Chondrocyte (in vitro differentiated cells): ENCODE results near the gene ARPC1A. TPM values are rescaled to one million over a fixed set of nuclear protein-coding genes. Genes with fewer than 3 reads are reported as not detected.

Experiments used
- DNase-seq: peaks from one replicate; pipeline ENCODE4 v3.0.0; 2021; ENCODE audit warnings: mixed read lengths, low spot score
- H3K27ac Mint-ChIP-seq: one replicate; pipeline ENCODE4 v1.8.0; 2021; ENCODE audit warnings: mild to moderate bottlenecking, moderate library complexity, mixed read lengths; ENCODE audit not compliant: unreplicated experiment
- H3K27me3 Mint-ChIP-seq: 2 replicates; pipeline ENCODE4 v1.8.0; 2021; ENCODE audit warnings: low read depth, mixed read lengths
- H3K36me3 Mint-ChIP-seq: 2 replicates; pipeline ENCODE4 v1.8.0; 2021; ENCODE audit warnings: low read depth, mixed read lengths
- H3K4me1 Mint-ChIP-seq: 2 replicates; pipeline ENCODE4 v1.8.0; 2021; ENCODE audit warnings: low read depth, mild to moderate bottlenecking, mixed read lengths
- H3K4me3 Mint-ChIP-seq: one replicate; pipeline ENCODE4 v1.8.0; 2021; ENCODE audit warnings: mild to moderate bottlenecking, moderate library complexity, mixed read lengths; ENCODE audit not compliant: unreplicated experiment
- H3K9me3 Mint-ChIP-seq: 2 replicates; pipeline ENCODE4 v1.8.0; 2021; ENCODE audit warnings: low read depth, mixed read lengths
- CTCF ChIP-seq: fragments of 200-600 bp; sonication (generic); IDR thresholded peaks from 2 replicates; pipeline ENCODE4 v1.5.0; 2021; ENCODE audit warnings: antibody characterized with exemption, mild to moderate bottlenecking, moderate library complexity
- total RNA-seq: library from RNA; stranded (reverse); gene quantifications from 3 replicates; pipeline ENCODE4 v1.2.1, GENCODE V29; 2021

Gene ARPC1A
- total RNA-seq, 1 donor from 2014 or later: 104 TPM

GRCh38 chr7:99372275-99373090 lies 46.8 kb downstream of the ARPC1A start:
- Mint-ChIP-seq H3K9me3 (no peaks in the 10 kb centered on the region), H3K27ac (peak overlapping the region; percentile 87), H3K27me3 (no peaks in the 10 kb centered on the region), H3K4me3 (peak overlapping the region; percentile 43), H3K4me1 (peaks cover 36% of the 10 kb centered on the region), H3K36me3 (no peaks in the 10 kb centered on the region)
- no peak for DNase-seq
- no peak for TF ChIP-seq CTCF

DNA sequence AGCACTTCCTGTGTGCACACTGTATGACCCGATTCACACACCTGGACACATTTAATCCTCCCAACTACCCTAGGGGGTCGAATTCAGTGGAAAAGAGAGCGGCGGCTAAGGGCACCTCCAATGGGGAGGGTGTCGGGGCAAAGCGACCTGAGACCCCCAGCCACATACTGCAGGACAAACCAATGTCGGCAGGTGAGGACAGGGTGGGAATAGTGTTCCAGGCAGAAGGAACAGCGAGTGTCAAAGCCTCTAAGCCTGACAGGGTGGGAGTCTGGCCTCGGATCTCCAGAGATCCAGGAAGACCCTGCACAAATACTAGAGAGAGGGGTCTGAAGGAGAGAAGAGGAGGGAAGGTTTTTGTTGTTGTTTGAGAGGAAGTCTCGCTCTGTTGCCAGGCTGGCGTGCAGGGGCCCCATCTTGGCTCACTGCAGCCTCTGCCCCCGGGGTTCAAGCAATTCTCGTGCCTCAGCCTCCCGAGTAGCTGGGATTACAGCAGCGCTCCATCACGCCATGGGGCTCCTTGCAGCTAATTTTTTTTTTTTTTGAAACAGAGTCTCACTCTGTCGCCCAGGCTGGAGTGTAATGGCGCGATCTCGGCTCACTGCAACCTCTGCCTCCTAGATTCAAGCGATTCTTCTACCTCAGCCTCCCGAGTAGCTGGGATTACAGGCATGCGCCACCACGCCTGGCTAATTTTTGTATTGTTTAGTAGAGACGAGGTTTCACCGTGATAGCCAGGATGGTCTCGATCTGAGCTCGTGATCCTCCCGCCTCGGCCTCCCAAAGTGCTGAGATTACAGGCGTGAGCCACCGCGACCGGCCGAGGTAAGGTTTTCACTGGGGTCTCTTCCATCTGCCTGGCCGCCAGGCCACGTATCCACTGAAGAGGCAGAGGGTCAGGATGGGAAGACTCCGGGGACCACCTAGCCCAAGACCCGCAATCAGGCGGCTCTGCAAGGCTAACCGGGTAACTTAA lies 47.7 kb downstream of the ARPC1A start:
- DNase-seq: no peak
- no peaks in the 10 kb centered on the region for H3K9me3 Mint-ChIP-seq
- H3K27ac Mint-ChIP-seq: peak overlapping the region; percentile 49
- TF ChIP-seq CTCF: no peak
- H3K36me3 Mint-ChIP-seq: peaks cover 1% of the 10 kb centered on the region
- peaks cover 38% of the 10 kb centered on the region for H3K4me1 Mint-ChIP-seq
- H3K4me3 Mint-ChIP-seq: peak overlapping the region; percentile 63
- H3K27me3 Mint-ChIP-seq: no peaks in the 10 kb centered on the region

GRCh38 chr7:99374111-99375064 lies 48.7 kb downstream of the ARPC1A start, which contains the start of gene ARPC1B:
Gene ARPC1B (plus strand): TSS chr7:99374730. CDS start chr7:99385715, 10,985 bp downstream.
- no peak for DNase-seq
- no peak for TF ChIP-seq CTCF
- Mint-ChIP-seq H3K27me3 (no peaks in the 10 kb centered on the region), H3K36me3 (peaks cover 4% of the 10 kb centered on the region), H3K4me1 (peaks cover 36% of the 10 kb centered on the region), H3K4me3 (peak within 1 kb of the TSS; percentile 68), H3K9me3 (no peaks in the 10 kb centered on the region), H3K27ac (peak within 1 kb of the TSS; percentile 81)

DNA sequence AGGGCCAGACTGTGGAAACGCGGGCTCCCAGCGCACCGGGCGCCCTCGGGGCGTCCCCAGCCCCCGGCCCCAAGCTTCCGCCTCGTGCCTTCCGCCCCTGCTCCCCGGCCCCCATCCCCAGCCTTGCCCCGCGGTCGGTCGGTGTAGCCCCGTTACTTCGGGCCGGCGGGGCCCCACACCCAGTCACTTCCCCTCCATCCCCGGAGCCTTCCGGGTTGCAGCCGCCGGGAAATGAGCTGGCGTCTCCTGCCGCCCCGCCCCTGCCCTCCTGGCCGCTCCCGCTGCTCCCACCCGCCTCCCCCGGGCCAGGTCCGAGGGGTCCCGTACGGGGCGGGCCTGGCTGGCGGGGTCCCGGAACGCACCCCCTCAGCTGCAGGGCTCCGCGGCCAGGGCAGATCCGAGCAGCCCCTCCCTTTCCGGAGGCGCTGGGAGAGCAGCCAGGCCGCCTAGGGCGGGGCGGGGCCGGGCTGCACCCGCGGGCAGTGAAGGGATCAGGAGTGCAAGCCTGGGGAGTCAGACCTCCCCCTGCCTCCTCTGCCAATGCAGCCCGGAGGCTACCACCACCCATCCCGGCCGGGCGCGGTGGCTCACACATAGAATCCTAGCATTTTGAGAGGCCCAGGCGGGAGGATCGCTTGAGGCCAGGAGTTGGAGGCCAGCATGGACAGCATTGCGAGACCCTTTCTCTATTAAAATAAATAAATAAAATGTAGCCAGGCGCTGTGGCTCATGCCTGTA lies 49.5 kb downstream of the ARPC1A start:
- Mint-ChIP-seq H3K36me3 (peaks cover 4% of the 10 kb centered on the region), H3K4me1 (peaks cover 38% of the 10 kb centered on the region), H3K27me3 (no peaks in the 10 kb centered on the region), H3K9me3 (no peaks in the 10 kb centered on the region), H3K27ac (peak overlapping the region; percentile 81), H3K4me3 (peak overlapping the region; percentile 68)
- no peak for DNase-seq
- no peak for TF ChIP-seq CTCF
